Measurements from ENCODE around the gene MIOX. TPM values are rescaled to one million over a fixed set of nuclear protein-coding genes. Genes with fewer than 3 reads are reported as not detected.

MIOX gene
- total RNA-seq, 1 experiment from 2014 or later = 0.32 TPM

GRCh38 chr22:50465066-50465930 is 21.4 kb upstream of the MIOX start:
- no TSS peak for BruUV-seq (replicated peaks)
- no peak for DNase-seq (ENCODE audit: low spot score)
- Histone ChIP-seq H3K4me1 (ENCODE audit: insufficient read depth, low read length, poor library complexity, severe bottlenecking) (peaks cover 11% of the 10 kb centered on the region), H3K4me3 (ENCODE audit: low read depth, low read length, poor library complexity, severe bottlenecking) (no peak overlapping the region), H3K9me3 (ENCODE audit: low read depth, low read length, poor library complexity, severe bottlenecking) (no peaks in the 10 kb centered on the region), H3K27me3 (replicated peaks; ENCODE audit: insufficient read depth, low read depth, low read length, poor library complexity) (no peaks in the 10 kb centered on the region), H3K36me3 (ENCODE audit: insufficient read depth, low read length, poor library complexity, severe bottlenecking) (peaks cover 56% of the 10 kb centered on the region), H3K27ac (ENCODE audit: low read depth, low read length, poor library complexity, severe bottlenecking) (no peak overlapping the region)
- CTCF ChIA-PET = no interaction called here
- intact Hi-C loops (cut with micrococcal nuclease; ENCODE audit: unreplicated experiment) = no loop called here
- POLR2A ChIA-PET (ENCODE audit: low non-redundant PET) = no interaction called here
- no peak for TF ChIP-seq CTCF (conservative IDR thresholded peaks at IDR 0.05; ENCODE audit: low read depth, low read length)
- TF ChIP-seq EZH2 (IDR thresholded peaks at IDR 0.05; ENCODE audit: borderline replicate concordance, low read depth, low read length, poor library complexity, severe bottlenecking) = no peak

- intact Hi-C loops (cut with micrococcal nuclease; ENCODE audit: unreplicated experiment) = no loop called here
- Histone ChIP-seq H3K9me3 (ENCODE audit: low read depth, low read length, poor library complexity, severe bottlenecking) (no peaks in the 10 kb centered on the region), H3K36me3 (ENCODE audit: insufficient read depth, low read length, poor library complexity, severe bottlenecking) (peaks cover 41% of the 10 kb centered on the region), H3K4me3 (ENCODE audit: low read depth, low read length, poor library complexity, severe bottlenecking) (no peak overlapping the region), H3K27ac (ENCODE audit: low read depth, low read length, poor library complexity, severe bottlenecking) (no peak overlapping the region), H3K27me3 (replicated peaks; ENCODE audit: insufficient read depth, low read depth, low read length, poor library complexity) (no peaks in the 10 kb centered on the region), H3K4me1 (ENCODE audit: insufficient read depth, low read length, poor library complexity, severe bottlenecking) (peaks cover 17% of the 10 kb centered on the region)
- TF ChIP-seq EZH2 (IDR thresholded peaks at IDR 0.05; ENCODE audit: borderline replicate concordance, low read depth, low read length, poor library complexity, severe bottlenecking) (no peak), CTCF (conservative IDR thresholded peaks at IDR 0.05; ENCODE audit: low read depth, low read length) (no peak)
- BruUV-seq (replicated peaks) = no TSS peak
- ChIA-PET POLR2A (ENCODE audit: low non-redundant PET) (interaction anchor here (0.6 kb wide), 1 partner anchor 251 kb away, joined by 4 read pairs; no protein-coding TSS in a partner anchor), CTCF (interaction anchor here (0.5 kb wide), 1 partner anchor 27 kb away, joined by 6 read pairs; no protein-coding TSS in a partner anchor)
- no peak for DNase-seq (ENCODE audit: low spot score)
Observed at GRCh38 chr22:50467341-50467740, 19.3 kb upstream of the MIOX start.

- CTCF ChIA-PET = interaction anchor here (0.5 kb wide), 1 partner anchor 27 kb away, joined by 6 read pairs; no protein-coding TSS in a partner anchor
- Histone ChIP-seq H3K4me3 (ENCODE audit: low read depth, low read length, poor library complexity, severe bottlenecking) (no peak overlapping the region), H3K4me1 (ENCODE audit: insufficient read depth, low read length, poor library complexity, severe bottlenecking) (peaks cover 18% of the 10 kb centered on the region), H3K27me3 (replicated peaks; ENCODE audit: insufficient read depth, low read depth, low read length, poor library complexity) (no peaks in the 10 kb centered on the region), H3K36me3 (ENCODE audit: insufficient read depth, low read length, poor library complexity, severe bottlenecking) (peaks cover 41% of the 10 kb centered on the region), H3K27ac (ENCODE audit: low read depth, low read length, poor library complexity, severe bottlenecking) (no peak overlapping the region), H3K9me3 (ENCODE audit: low read depth, low read length, poor library complexity, severe bottlenecking) (no peaks in the 10 kb centered on the region)
- no TSS peak for BruUV-seq (replicated peaks)
- no peak for DNase-seq (ENCODE audit: low spot score)
- POLR2A ChIA-PET (ENCODE audit: low non-redundant PET) = no interaction called here
- TF ChIP-seq CTCF (conservative IDR thresholded peaks at IDR 0.05; ENCODE audit: low read depth, low read length) (no peak), EZH2 (IDR thresholded peaks at IDR 0.05; ENCODE audit: borderline replicate concordance, low read depth, low read length, poor library complexity, severe bottlenecking) (no peak)
- intact Hi-C loops (cut with micrococcal nuclease; ENCODE audit: unreplicated experiment) = no loop called here
Observed at GRCh38 chr22:50467773-50468440, 18.8 kb upstream of the MIOX start.
